Upper lobe of left lung (tissue), 4 donors: ENCODE measurements around the gene SSPN.

Source experiments
- CTCF ChIP-seq, 6 experiments: fragments of 450-650 bp in 4 of 6; fragments of 200-600 bp in 2 of 6; sonication (generic) in 2 of 6; IDR thresholded peaks; one replicate each; pipeline ENCODE4 v1.5.1; 2016 to 2019; ENCODE audit warnings: antibody characterized with exemption in 6 of 6
- EP300 ChIP-seq, 4 donors: sonication (generic); formaldehyde crosslinking; IDR thresholded peaks; one replicate each; pipeline ENCODE4 v1.5.1; 2017; ENCODE audit warnings: antibody characterized with exemption in 4 of 4, control low read depth in 2 of 4
- POLR2A ChIP-seq, 4 donors: fragments of 450-650 bp; IDR thresholded peaks; one replicate each; pipeline ENCODE4 v1.5.1; 2016 to 2017; ENCODE audit warnings: antibody characterized with exemption in 4 of 4, mild to moderate bottlenecking in 2 of 4
- POLR2AphosphoS5 ChIP-seq, 2 donors: sonication (generic); formaldehyde crosslinking; IDR thresholded peaks; one replicate each; pipeline ENCODE4 v1.5.1; 2017; ENCODE audit warnings: antibody characterized with exemption in 2 of 2

DNA sequence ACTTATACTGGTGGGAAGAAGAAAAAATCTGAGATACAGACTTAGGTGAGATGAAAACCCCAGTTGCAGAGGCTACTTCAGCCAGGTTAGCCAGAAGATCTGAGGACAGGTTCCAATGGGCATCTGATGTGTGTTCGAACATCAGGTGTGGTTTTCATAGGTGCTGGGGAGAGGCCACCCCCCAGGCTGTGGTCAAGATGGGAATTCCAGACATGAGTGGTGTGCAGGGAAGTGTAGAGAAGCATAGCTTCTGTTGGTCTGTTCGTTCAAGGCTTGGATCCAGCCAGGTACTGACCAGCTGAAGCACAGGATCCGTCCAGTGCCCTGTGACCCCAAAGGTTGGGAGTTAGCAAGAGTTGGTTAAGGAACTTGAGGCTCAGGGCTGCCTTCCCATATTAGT lies 85.5 kb downstream of the SSPN start:
- TF ChIP-seq CTCF (IDR thresholded peaks at IDR 0.05) (no peak), POLR2A (IDR thresholded peaks at IDR 0.05) (no peak), POLR2AphosphoS5 (IDR thresholded peaks at IDR 0.05) (no peak), EP300 (IDR thresholded peaks at IDR 0.05) (no peak)
